Coronary artery (tissue), 2 donors: Measurements from ENCODE around the gene SUCLG2.

ENCODE experiments used
- DNase-seq: peaks from one replicate; pipeline ENCODE4 v3.0.0-alpha.2; 2017; ENCODE audit warnings: low spot score
- H3K27ac ChIP-seq, 2 donors: fragments of 200-600 bp; sonication (generic); one replicate each; pipeline ENCODE4 v1.5.1; 2016 to 2019
- H3K4me3 ChIP-seq: fragments of 200-600 bp; sonication (generic); 2 replicates; pipeline ENCODE4 v1.5.1; 2016; ENCODE audit warnings: mild to moderate bottlenecking, moderate library complexity
- TF ChIP-seq, protein P1 (sequence below): fragments of 200-600 bp; sonication (generic); IDR thresholded peaks from one replicate; pipeline ENCODE4 v1.5.1; 2019; ENCODE audit warnings: antibody characterized with exemption

SUCLG2 gene

DNA sequence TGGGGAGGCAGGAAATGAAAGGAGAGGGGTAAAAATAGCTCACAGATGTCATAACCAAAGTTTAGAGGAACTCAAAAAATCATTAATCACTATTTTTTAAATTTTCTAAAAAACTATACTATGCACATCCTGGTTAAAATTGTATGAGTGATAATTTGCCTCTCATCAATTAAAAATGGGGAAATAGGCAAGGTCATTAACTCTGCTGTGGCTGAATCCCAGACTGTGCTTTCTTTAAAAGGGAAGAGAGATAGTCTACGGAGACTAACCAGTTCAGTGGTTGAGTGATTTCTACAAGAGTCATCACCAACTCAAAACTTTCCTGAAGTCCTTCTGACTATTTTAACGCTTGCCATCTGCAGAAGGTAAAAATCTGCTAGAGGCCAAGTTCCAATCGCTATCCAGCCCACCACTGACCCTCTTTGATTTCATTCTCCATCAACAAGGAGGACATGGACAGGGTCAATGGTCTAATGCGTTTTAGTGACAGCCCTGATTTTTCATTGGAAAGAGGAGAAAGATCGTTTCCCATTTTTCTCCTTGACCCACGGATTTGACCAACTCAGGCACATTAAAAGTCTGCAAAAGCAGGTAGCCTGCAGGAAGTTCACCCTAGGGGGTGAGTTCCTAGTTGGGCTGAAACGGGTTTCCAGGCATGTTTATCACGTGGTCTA, 850 bp downstream of the SUCLG2 start:
- no peak for DNase-seq
- peak overlapping the region; percentile 92 for H3K4me3 ChIP-seq
- TF ChIP-seq, protein P1, sequence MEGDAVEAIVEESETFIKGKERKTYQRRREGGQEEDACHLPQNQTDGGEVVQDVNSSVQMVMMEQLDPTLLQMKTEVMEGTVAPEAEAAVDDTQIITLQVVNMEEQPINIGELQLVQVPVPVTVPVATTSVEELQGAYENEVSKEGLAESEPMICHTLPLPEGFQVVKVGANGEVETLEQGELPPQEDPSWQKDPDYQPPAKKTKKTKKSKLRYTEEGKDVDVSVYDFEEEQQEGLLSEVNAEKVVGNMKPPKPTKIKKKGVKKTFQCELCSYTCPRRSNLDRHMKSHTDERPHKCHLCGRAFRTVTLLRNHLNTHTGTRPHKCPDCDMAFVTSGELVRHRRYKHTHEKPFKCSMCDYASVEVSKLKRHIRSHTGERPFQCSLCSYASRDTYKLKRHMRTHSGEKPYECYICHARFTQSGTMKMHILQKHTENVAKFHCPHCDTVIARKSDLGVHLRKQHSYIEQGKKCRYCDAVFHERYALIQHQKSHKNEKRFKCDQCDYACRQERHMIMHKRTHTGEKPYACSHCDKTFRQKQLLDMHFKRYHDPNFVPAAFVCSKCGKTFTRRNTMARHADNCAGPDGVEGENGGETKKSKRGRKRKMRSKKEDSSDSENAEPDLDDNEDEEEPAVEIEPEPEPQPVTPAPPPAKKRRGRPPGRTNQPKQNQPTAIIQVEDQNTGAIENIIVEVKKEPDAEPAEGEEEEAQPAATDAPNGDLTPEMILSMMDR, result no peak
- H3K27ac ChIP-seq, result peak overlapping the region; percentile 93 to 96

DNA sequence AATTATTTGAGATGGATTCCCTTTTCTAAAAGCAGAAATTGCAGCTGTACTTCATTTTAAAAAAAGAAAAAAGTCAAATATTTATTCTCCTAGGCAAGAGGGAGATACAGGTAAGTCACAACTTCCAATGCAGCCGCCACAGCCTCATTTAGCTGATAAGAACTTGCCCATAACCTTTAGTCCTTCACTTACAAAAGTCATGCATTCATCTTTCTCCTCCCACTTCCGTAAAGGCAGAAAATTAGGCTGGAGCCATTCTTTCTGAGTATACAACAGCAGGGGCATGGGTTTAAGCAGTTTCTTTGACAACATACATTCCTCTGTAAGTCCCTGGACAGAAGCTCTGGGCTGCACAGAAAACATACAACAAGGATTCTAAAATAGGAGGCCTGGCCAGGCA, 4.3 kb downstream of the SUCLG2 start:
- no peak for DNase-seq
- H3K27ac ChIP-seq, result no peak overlapping the region
- TF ChIP-seq, protein P1, result no peak
- no peak overlapping the region for H3K4me3 ChIP-seq

DNA sequence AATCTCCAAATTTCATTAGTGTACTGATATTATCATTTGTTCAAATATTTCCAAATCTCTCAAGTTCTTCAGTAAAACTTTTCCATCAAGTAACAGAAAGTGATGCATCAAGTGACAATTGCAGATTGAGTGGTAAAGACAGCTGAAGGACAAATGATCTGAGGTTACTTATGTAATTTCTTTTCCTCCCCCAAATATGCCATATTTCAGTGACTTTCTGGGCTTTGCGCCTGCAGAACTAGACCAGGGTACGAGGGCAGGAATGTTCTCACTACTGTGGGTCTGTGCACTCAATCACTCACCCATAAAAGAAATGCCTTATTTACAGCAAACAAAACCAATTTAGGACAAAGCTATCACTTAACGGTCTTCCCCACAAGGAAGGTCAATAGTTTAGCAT, 4.7 kb downstream of the SUCLG2 start:
- DNase-seq, result no peak

DNA sequence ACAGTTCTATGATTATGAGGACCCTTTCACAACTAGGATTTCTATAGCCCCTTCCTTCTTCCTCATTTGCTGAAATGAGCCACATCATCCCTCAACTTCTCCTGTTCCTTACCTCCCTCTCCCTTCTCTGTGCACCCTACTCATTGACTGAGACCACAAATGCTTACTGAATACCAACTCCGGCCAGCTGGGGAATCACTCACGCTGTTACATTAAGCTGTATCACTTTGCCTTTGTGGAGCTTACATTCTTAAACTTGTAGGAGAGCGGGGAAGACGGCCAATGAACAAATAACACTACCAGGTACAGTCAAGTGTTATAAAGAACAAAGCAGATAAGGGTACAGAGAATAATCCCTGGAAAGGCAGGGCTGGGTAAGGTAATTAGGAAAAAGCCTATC, 5.7 kb downstream of the SUCLG2 start:
- DNase-seq, result no peak
- H3K27ac ChIP-seq, result no peak overlapping the region
- H3K4me3 ChIP-seq, result no peak overlapping the region
- TF ChIP-seq, protein P1, result no peak

More for the DNA sequence above, 4.7 kb downstream of the SUCLG2 start:
- no peak overlapping the region for H3K27ac ChIP-seq
- H3K4me3 ChIP-seq, result no peak overlapping the region
- TF ChIP-seq, protein P1, result no peak

DNA sequence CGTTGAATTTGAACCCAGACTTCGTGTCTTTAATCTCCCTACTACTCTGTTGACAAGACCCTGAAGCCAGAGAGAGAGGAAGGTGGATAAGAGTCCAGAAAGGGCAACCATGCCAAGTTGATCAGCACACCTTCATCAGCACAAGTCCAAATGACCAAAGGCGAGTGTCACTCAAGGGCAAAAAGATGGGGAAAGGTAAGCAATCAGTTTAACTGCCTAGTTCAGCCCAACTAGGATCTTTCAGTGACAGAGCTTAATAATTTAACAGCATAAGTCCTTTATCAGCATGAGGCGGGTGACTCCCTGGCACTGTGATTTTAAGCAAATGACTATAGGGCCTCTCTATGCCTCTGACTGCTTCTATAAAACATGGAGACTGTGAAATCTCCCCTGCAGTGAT, 6.2 kb downstream of the SUCLG2 start:
- Histone ChIP-seq H3K27ac (no peak overlapping the region), H3K4me3 (no peak overlapping the region)
- no peak for DNase-seq
- TF ChIP-seq, protein P1, result no peak

DNA sequence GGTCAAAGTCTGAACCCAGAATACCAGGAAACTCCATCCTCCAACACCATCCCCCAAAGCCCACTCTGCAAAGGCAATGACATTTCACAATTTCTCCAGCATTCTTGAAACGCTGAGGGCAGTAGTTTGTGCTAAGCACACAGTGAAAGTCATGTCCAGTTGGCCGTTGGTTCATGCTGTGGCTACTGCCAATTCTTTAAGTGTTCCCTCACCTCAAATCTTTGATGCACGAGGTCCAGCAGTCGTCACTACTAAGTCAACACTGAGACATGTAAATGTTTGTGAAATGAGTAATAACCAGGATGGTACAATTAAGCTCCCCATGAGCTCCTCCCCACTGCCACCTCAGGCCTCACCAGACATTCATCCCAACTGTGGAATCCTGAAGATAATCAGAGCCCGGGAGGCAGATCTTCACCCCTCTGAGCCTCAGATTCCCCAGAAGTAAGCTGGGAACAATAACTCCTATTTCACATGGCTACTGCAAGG, 7.0 kb downstream of the SUCLG2 start:
- Histone ChIP-seq H3K27ac (no peak overlapping the region), H3K4me3 (no peak overlapping the region)
- TF ChIP-seq, protein P1, result no peak
- no peak for DNase-seq

DNA sequence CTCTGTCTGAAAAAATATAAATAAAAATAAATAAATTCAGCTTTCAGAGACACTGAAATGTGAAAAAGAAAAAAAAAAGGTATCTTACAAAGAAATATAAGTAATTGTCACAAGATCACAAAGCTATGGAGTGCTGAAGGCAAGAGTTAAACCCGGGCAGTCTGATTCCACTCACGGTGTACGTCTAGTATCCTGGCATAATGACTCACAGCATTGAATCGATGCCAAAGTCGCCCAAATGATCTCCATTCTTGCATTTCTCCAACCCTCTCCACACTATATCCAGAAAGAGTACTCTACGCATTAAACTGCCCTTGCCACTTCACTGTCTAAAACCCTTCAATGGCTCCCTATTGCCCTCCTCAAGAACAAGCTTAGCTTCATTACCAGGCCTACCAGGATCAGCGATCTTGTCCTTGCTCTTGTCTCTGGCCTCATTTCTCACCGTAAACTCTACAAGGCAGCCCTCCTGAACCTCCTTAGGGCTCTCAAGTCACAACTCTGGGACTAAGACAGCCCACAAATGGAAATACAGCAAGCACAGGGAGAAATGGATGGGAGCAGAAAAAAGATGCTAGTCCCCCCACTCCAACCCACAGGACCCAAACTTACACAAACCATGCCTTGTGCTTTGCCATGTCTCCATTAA, 7.7 kb downstream of the SUCLG2 start:
- TF ChIP-seq, protein P1, result no peak
- no peak overlapping the region for H3K27ac ChIP-seq
- DNase-seq, result no peak
- H3K4me3 ChIP-seq, result no peak overlapping the region
